A673 (cell line): ENCODE data around the gene ARMCX4. TPM values are rescaled to one million over a fixed set of nuclear protein-coding genes. Genes with fewer than 3 reads are reported as not detected.

Source experiments
- BruUV-seq: library from RNA; stranded (reverse); fragments of 400-500 nt; replicated peaks from 2 replicates; lab custom pipeline; 2021; lab: Mats Ljungman, UMichigan
- CTCF ChIA-PET: fragments of 300-600 bp; sonication (Branson Sonifier 250); formaldehyde crosslinking; loops from one replicate; lab custom pipeline; 2022; ENCODE audit warnings: antibody characterized with exemption; lab: Charles Lee
- POLR2A ChIA-PET: fragments of 300-600 bp; sonication (Branson Sonifier 250); formaldehyde crosslinking; loops from one replicate; lab custom pipeline; 2022; ENCODE audit warnings: antibody characterized with exemption; ENCODE audit not compliant: low non-redundant PET; lab: Charles Lee
- DNase-seq: peaks from one replicate; pipeline ENCODE4 v3.0.0-alpha.2; 2015; ENCODE audit warnings: low spot score
- H3K27ac ChIP-seq: fragments of 200-600 bp; sonication (generic); 2 replicates; pipeline ENCODE4 v1.5.1; 2016; ENCODE audit warnings: mixed run types, low read depth, mild to moderate bottlenecking, mixed read lengths, antibody characterized with exemption, low read length; ENCODE audit not compliant: poor library complexity, severe bottlenecking
- H3K27me3 ChIP-seq: fragments of 200-600 bp; sonication (generic); replicated peaks from 2 replicates; pipeline ENCODE4 v1.6.1; 2017; ENCODE audit warnings: mixed run types, low read depth, mild to moderate bottlenecking, mixed read lengths, antibody characterized with exemption, low read length; ENCODE audit not compliant: insufficient read depth, poor library complexity
- H3K36me3 ChIP-seq: fragments of 200-600 bp; sonication (generic); 2 replicates; pipeline ENCODE4 v1.6.1; 2016; ENCODE audit warnings: mixed run types, mild to moderate bottlenecking, mixed read lengths, antibody characterized with exemption, low read length; ENCODE audit not compliant: insufficient read depth, poor library complexity, severe bottlenecking
- H3K4me1 ChIP-seq: fragments of 200-600 bp; sonication (generic); 2 replicates; pipeline ENCODE4 v1.6.1; 2017; ENCODE audit warnings: mixed run types, mild to moderate bottlenecking, mixed read lengths, antibody characterized with exemption, low read length; ENCODE audit not compliant: insufficient read depth, poor library complexity, severe bottlenecking
- H3K4me3 ChIP-seq: fragments of 200-600 bp; sonication (generic); 2 replicates; pipeline ENCODE4 v1.5.1; 2016; ENCODE audit warnings: low read depth, mixed run types, mild to moderate bottlenecking, mixed read lengths, low read length; ENCODE audit not compliant: poor library complexity, severe bottlenecking
- H3K9me3 ChIP-seq: fragments of 200-600 bp; sonication (generic); 2 replicates; pipeline ENCODE4 v1.6.1; 2016; ENCODE audit warnings: mixed run types, low read depth, mild to moderate bottlenecking, mixed read lengths, antibody characterized with exemption, low read length; ENCODE audit not compliant: poor library complexity, severe bottlenecking
- EZH2 ChIP-seq: fragments of 200-600 bp; sonication (generic); IDR thresholded peaks from 2 replicates; pipeline ENCODE4 v1.6.1; 2017; ENCODE audit warnings: borderline replicate concordance, low read depth, mild to moderate bottlenecking, mixed read lengths, antibody characterized with exemption, low read length; ENCODE audit not compliant: poor library complexity, severe bottlenecking
- intact Hi-C: fragments of 100-400 bp; cut with micrococcal nuclease; formaldehyde crosslinking; loops from one replicate; pipeline ENCODE4 v1.10.0; 2022; ENCODE audit not compliant: unreplicated experiment
- total RNA-seq: library from RNA; stranded (reverse); gene quantifications from 2 replicates; pipeline ENCODE4 v1.2.3, GENCODE V29; 2021
- TF ChIP-seq, protein P1 (sequence below): fragments of 300-800, 200-600 bp; sonication (generic); conservative IDR thresholded peaks from 2 replicates; pipeline ENCODE4 v1.5.1; 2017; ENCODE audit warnings: low read depth, mild to moderate bottlenecking, antibody characterized with exemption, low read length, moderate library complexity, mixed read lengths

Gene ARMCX4
- total RNA-seq, 1 experiment from 2014 or later: 12.0 TPM

DNA sequence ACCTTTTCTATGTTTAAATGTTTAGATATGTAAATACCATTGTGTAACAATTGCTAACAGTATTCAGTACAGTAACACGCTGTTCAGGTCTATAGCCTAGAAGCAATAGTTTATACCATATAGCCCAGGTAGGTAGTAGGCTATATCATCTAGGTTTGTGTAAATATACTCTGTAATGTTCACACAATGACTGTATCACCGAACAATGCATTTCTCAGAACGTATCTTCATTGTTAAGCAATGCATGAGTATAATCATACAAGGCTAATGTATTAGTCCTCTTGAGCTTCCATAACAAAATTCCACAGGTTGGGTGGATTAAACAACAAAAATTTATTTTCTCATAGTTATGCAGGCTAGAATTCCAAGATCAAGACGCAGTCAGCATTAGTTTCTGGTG, 22.7 kb downstream of the ARMCX4 start:
- Histone ChIP-seq H3K27ac (no peak overlapping the region), H3K36me3 (no peaks in the 10 kb centered on the region), H3K4me3 (no peak overlapping the region), H3K4me1 (no peaks in the 10 kb centered on the region), H3K9me3 (no peaks in the 10 kb centered on the region), H3K27me3 (no peaks in the 10 kb centered on the region)
- DNase-seq: no peak
- intact Hi-C loops: no loop called here
- CTCF ChIA-PET: no interaction called here
- no peak for TF ChIP-seq EZH2
- POLR2A ChIA-PET: no interaction called here
- no TSS peak for BruUV-seq

DNA sequence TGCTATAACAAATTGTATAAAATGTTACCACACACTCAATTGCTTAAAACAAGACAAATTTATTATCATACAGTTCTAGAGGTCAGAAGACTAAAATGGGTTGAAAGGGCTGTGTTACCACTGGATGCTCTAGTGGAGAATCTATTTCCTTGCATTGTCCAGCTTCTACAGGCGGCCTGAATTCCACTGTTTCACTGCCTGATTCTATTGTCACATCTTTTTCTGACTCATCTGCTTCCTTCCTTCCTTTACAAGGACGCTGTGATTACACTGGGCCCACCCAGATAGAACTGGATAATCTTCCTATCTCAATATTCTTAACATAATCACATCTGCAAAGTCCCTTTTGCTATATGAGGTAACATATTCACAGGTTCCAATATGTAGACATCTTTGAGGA, 45.7 kb downstream of the ARMCX4 start:
- CTCF ChIA-PET: no interaction called here
- no peak overlapping the region for H3K27ac ChIP-seq

More for the DNA sequence above, 45.7 kb downstream of the ARMCX4 start:
- intact Hi-C loops: no loop called here
- H3K27me3 ChIP-seq: no peaks in the 10 kb centered on the region
- H3K36me3 ChIP-seq: no peaks in the 10 kb centered on the region
- no peak overlapping the region for H3K4me3 ChIP-seq
- DNase-seq: no peak
- POLR2A ChIA-PET: no interaction called here
- no TSS peak for BruUV-seq
- no peaks in the 10 kb centered on the region for H3K4me1 ChIP-seq
- no peak for TF ChIP-seq EZH2
- TF ChIP-seq, protein P1, sequence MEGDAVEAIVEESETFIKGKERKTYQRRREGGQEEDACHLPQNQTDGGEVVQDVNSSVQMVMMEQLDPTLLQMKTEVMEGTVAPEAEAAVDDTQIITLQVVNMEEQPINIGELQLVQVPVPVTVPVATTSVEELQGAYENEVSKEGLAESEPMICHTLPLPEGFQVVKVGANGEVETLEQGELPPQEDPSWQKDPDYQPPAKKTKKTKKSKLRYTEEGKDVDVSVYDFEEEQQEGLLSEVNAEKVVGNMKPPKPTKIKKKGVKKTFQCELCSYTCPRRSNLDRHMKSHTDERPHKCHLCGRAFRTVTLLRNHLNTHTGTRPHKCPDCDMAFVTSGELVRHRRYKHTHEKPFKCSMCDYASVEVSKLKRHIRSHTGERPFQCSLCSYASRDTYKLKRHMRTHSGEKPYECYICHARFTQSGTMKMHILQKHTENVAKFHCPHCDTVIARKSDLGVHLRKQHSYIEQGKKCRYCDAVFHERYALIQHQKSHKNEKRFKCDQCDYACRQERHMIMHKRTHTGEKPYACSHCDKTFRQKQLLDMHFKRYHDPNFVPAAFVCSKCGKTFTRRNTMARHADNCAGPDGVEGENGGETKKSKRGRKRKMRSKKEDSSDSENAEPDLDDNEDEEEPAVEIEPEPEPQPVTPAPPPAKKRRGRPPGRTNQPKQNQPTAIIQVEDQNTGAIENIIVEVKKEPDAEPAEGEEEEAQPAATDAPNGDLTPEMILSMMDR: no peak
- H3K9me3 ChIP-seq: no peaks in the 10 kb centered on the region

Other genes with a start within 250 kb of the ARMCX4 start
- 0.70 and 0.88 TPM in 2 replicates for gene TAF7L, start 194.1 kb upstream of the ARMCX4 start, total RNA-seq
- gene TIMM8A, start 136.7 kb upstream of the ARMCX4 start, total RNA-seq: 33.8 and 44.5 TPM in 2 replicates
- gene BTK, start 99.3 kb upstream of the ARMCX4 start, total RNA-seq: not detected in 2 replicates
- gene RPL36A, start 94.4 kb upstream of the ARMCX4 start, total RNA-seq: 267 and 316 TPM in 2 replicates
- 50.2 and 61.8 TPM in 2 replicates for gene GLA, start 77.5 kb upstream of the ARMCX4 start, total RNA-seq
- gene HNRNPH2, start 77.2 kb upstream of the ARMCX4 start, total RNA-seq: 46.0 and 48.8 TPM in 2 replicates
- 6.1 and 6.2 TPM in 2 replicates for gene ARMCX1, start 65.1 kb downstream of the ARMCX4 start, total RNA-seq
- gene ARMCX6, start 132.5 kb downstream of the ARMCX4 start, total RNA-seq: 39.9 and 44.7 TPM in 2 replicates
- gene ARMCX3, start 137.7 kb downstream of the ARMCX4 start, total RNA-seq: 31.7 and 37.8 TPM in 2 replicates
- gene ARMCX2, start 174.4 kb downstream of the ARMCX4 start, total RNA-seq: 53.9 and 58.8 TPM in 2 replicates